Neuronal stem cell (in vitro differentiated cells): ENCODE data around the gene VSX2.

Experiments
- DNase-seq: peaks from one replicate; pipeline ENCODE4 v3.0.0-alpha.2; 2013; ENCODE audit warnings: low spot score
- H2AFZ ChIP-seq: one replicate; pipeline ENCODE4 v1.6.1; 2013; ENCODE audit warnings: mild to moderate bottlenecking, low read length, inconsistent platforms
- H2AK5ac ChIP-seq: 2 replicates; pipeline ENCODE4 v1.6.1; 2013; ENCODE audit warnings: low read depth, mild to moderate bottlenecking, inconsistent platforms, low read length, moderate library complexity, mixed read lengths
- H2BK120ac ChIP-seq: 2 replicates; pipeline ENCODE4 v1.6.1; 2013; ENCODE audit warnings: low read depth, mild to moderate bottlenecking, inconsistent platforms, low read length, moderate library complexity, mixed read lengths
- H2BK12ac ChIP-seq: one replicate; pipeline ENCODE4 v1.6.1; 2013; ENCODE audit warnings: low read length, inconsistent platforms
- H2BK15ac ChIP-seq: 2 replicates; pipeline ENCODE4 v1.6.1; 2013; ENCODE audit warnings: mild to moderate bottlenecking, low read length, inconsistent platforms, mixed read lengths
- H2BK5ac ChIP-seq: one replicate; pipeline ENCODE4 v1.6.1; 2013; ENCODE audit warnings: inconsistent platforms, mild to moderate bottlenecking, low read length, moderate library complexity
- H3K14ac ChIP-seq: one replicate; pipeline ENCODE4 v1.6.1; 2013; ENCODE audit warnings: low read length, inconsistent platforms
- H3K18ac ChIP-seq: 2 replicates; pipeline ENCODE4 v1.6.1; 2013; ENCODE audit warnings: low read length, inconsistent platforms
- H3K23ac ChIP-seq: 2 replicates; pipeline ENCODE4 v1.6.1; 2013; ENCODE audit warnings: low read depth, mild to moderate bottlenecking, mixed read lengths, low read length, inconsistent platforms; ENCODE audit not compliant: poor library complexity
- H3K27ac ChIP-seq: replicated peaks from 3 replicates; pipeline ENCODE4 v1.5.1; 2013; ENCODE audit warnings: low read length, inconsistent platforms
- H3K27me3 ChIP-seq, 3 experiments: 2 replicates each; pipeline ENCODE4 v1.6.1; 2013; ENCODE audit warnings: low read length in 3 of 3, mild to moderate bottlenecking in 2 of 3, inconsistent platforms in 1 of 3, low read depth in 1 of 3, mixed read lengths in 1 of 3, moderate library complexity in 1 of 3; ENCODE audit not compliant: control insufficient read depth in 3 of 3, insufficient read depth in 3 of 3
- H3K36me3 ChIP-seq, 2 donors: replicated peaks in 1 of 2; 2 replicates each; pipeline ENCODE4 v1.6.1; 2013; ENCODE audit warnings: low read length in 2 of 2; ENCODE audit not compliant: control insufficient read depth in 2 of 2, insufficient read depth in 2 of 2
- H3K4ac ChIP-seq: 2 replicates; pipeline ENCODE4 v1.6.1; 2013; ENCODE audit warnings: inconsistent platforms, mild to moderate bottlenecking, low read length, moderate library complexity
- H3K4me1 ChIP-seq, 2 donors: 1 replicate in 1 of 2; 2 replicates in 1 of 2; pipeline ENCODE4 v1.6.1; 2013; ENCODE audit warnings: low read length in 2 of 2, low read depth in 1 of 2; ENCODE audit not compliant: control insufficient read depth in 2 of 2, insufficient read depth in 1 of 2
- H3K4me2 ChIP-seq: one replicate; pipeline ENCODE4 v1.6.1; 2013; ENCODE audit warnings: mild to moderate bottlenecking, low read length, inconsistent platforms; ENCODE audit not compliant: insufficient read depth, poor library complexity, severe bottlenecking
- H3K4me3 ChIP-seq, 2 donors: 2 replicates each; pipeline ENCODE4 v1.5.1; 2013; ENCODE audit warnings: low read length in 2 of 2, mild to moderate bottlenecking in 2 of 2, inconsistent platforms in 1 of 2, moderate library complexity in 1 of 2
- H3K79me1 ChIP-seq: one replicate; pipeline ENCODE4 v1.6.1; 2013; ENCODE audit warnings: low read depth, mild to moderate bottlenecking, inconsistent platforms, low read length, moderate library complexity
- H3K9ac ChIP-seq: one replicate; pipeline ENCODE4 v1.6.1; 2013; ENCODE audit warnings: mild to moderate bottlenecking, low read depth, low read length, inconsistent platforms; ENCODE audit not compliant: poor library complexity
- H3K9me3 ChIP-seq, 2 donors: replicated peaks in 1 of 2; 2 replicates each; pipeline versions ENCODE3 to v1.6.1; 2013; ENCODE audit warnings: low read length in 2 of 2, mild to moderate bottlenecking in 2 of 2, inconsistent platforms in 1 of 2, low read depth in 1 of 2, mixed read lengths in 1 of 2, moderate library complexity in 1 of 2; ENCODE audit not compliant: control insufficient read depth in 2 of 2, insufficient read depth in 1 of 2
- H4K8ac ChIP-seq: one replicate; pipeline ENCODE4 v1.6.1; 2013; ENCODE audit warnings: low read depth, mild to moderate bottlenecking, inconsistent platforms, low read length, moderate library complexity
- H4K91ac ChIP-seq: one replicate; pipeline ENCODE4 v1.6.1; 2013; ENCODE audit warnings: low read length, low read depth, mild to moderate bottlenecking, inconsistent platforms; ENCODE audit not compliant: poor library complexity
- WGBS, 2 donors: extraction: QIAGEN DNeasy Blood & Tissue Kit; methylation state at CpG; one replicate each; pipeline ENCODE4 v1.1.7; 2013; ENCODE audit warnings: missing lambda C conversion rate in 2 of 2, mixed read lengths in 1 of 2; ENCODE audit not compliant: insufficient read length in 2 of 2, insufficient replicate concordance in 1 of 2; ENCODE audit errors: extremely low coverage in 2 of 2; 5-methylcytosine and 5-hydroxymethylcytosine counted together

Gene VSX2

GRCh38 chr14:74244115-74244514 lies 4.9 kb downstream of the VSX2 start:
- no peak overlapping the region for H3K9ac ChIP-seq
- no peak overlapping the region for H4K91ac ChIP-seq
- H3K4ac ChIP-seq = no peak overlapping the region
- no peak overlapping the region for H3K4me2 ChIP-seq
- peaks cover 36 to 98% (median 55%) of the 10 kb centered on the region in 3 experiments for H3K27me3 ChIP-seq
- H4K8ac ChIP-seq = no peak overlapping the region
- H3K14ac ChIP-seq = no peak overlapping the region
- H3K18ac ChIP-seq = peak overlapping the region; percentile 4
- H2BK12ac ChIP-seq = no peak overlapping the region
- H3K4me1 ChIP-seq = peaks cover 2 to 10% of the 10 kb centered on the region in 2 donors
- no CpG with 5 or more reads among the region's 3 CpGs for WGBS, 2 donors
- H2BK120ac ChIP-seq = no peak overlapping the region
- no peaks in the 10 kb centered on the region for H3K36me3 ChIP-seq
- no peak for DNase-seq
- H2BK15ac ChIP-seq = peak overlapping the region; percentile 65
- no peak overlapping the region for H2BK5ac ChIP-seq
- no peaks in the 10 kb centered on the region for H3K9me3 ChIP-seq
- no peaks in the 10 kb centered on the region for H3K79me1 ChIP-seq
- no peak overlapping the region for H2AK5ac ChIP-seq
- H3K27ac ChIP-seq = no peak overlapping the region
- H3K23ac ChIP-seq = no peak overlapping the region
- H3K4me3 ChIP-seq = no peak overlapping the region
- H2AFZ ChIP-seq = no peak overlapping the region

- Histone ChIP-seq H2AFZ (no peak overlapping the region), H3K79me1 (no peaks in the 10 kb centered on the region), H2AK5ac (no peak overlapping the region), H3K9me3 (no peaks in the 10 kb centered on the region), H2BK12ac (no peak overlapping the region), H3K4me2 (no peak overlapping the region), H2BK5ac (no peak overlapping the region), H2BK120ac (no peak overlapping the region), H3K27ac (no peak overlapping the region), H3K4me3 (no peak overlapping the region), H3K36me3 (no peaks in the 10 kb centered on the region), H3K27me3 (peaks cover 24 to 87% (median 43%) of the 10 kb centered on the region in 3 experiments), H3K18ac (peak overlapping the region; percentile 49), H4K91ac (no peak overlapping the region), H3K4me1 (peaks cover 2 to 10% of the 10 kb centered on the region in 2 donors), H3K14ac (peak overlapping the region; percentile 57), H3K9ac (no peak overlapping the region), H3K23ac (no peak overlapping the region), H4K8ac (no peak overlapping the region), H3K4ac (no peak overlapping the region), H2BK15ac (peak overlapping the region; percentile 40)
- no CpG with 5 or more reads among the region's 7 CpGs for WGBS, 2 donors
- DNase-seq = no peak
Observed at GRCh38 chr14:74245292-74245691, 6.0 kb downstream of the VSX2 start.

GRCh38 chr14:74246542-74246941 lies 7.3 kb downstream of the VSX2 start:
- Histone ChIP-seq H3K4me1 (peaks cover 0 to 8% of the 10 kb centered on the region in 2 donors), H2BK5ac (no peak overlapping the region), H3K23ac (no peak overlapping the region), H2BK15ac (no peak overlapping the region), H3K4me2 (no peak overlapping the region), H2BK12ac (no peak overlapping the region), H4K91ac (no peak overlapping the region), H3K4ac (no peak overlapping the region), H2AFZ (no peak overlapping the region), H3K27ac (no peak overlapping the region), H3K4me3 (no peak overlapping the region), H3K79me1 (no peaks in the 10 kb centered on the region), H3K14ac (no peak overlapping the region), H2BK120ac (no peak overlapping the region), H3K36me3 (no peaks in the 10 kb centered on the region), H3K9ac (no peak overlapping the region), H3K27me3 (peaks cover 13 to 74% (median 31%) of the 10 kb centered on the region in 3 experiments), H3K9me3 (no peaks in the 10 kb centered on the region), H4K8ac (no peak overlapping the region), H3K18ac (no peak overlapping the region), H2AK5ac (no peak overlapping the region)
- no peak for DNase-seq
- no CpG with 5 or more reads among the region's 8 CpGs for WGBS, 2 donors

GRCh38 chr14:74248017-74248416 lies 8.8 kb downstream of the VSX2 start:
- no peak overlapping the region for H2BK12ac ChIP-seq
- H3K4me1 ChIP-seq = peaks cover 2 to 8% of the 10 kb centered on the region in 2 donors
- H3K23ac ChIP-seq = no peak overlapping the region
- no peak overlapping the region for H3K18ac ChIP-seq
- H2BK120ac ChIP-seq = no peak overlapping the region
- H3K9ac ChIP-seq = no peak overlapping the region
- no peaks in the 10 kb centered on the region for H3K9me3 ChIP-seq
- no peak overlapping the region for H2AK5ac ChIP-seq
- H3K4me2 ChIP-seq = no peak overlapping the region
- no peak for DNase-seq
- no peak overlapping the region for H3K4me3 ChIP-seq
- no peak overlapping the region for H3K27ac ChIP-seq
- no peak overlapping the region for H2BK15ac ChIP-seq
- H3K14ac ChIP-seq = no peak overlapping the region
- no peak overlapping the region for H4K8ac ChIP-seq
- H3K36me3 ChIP-seq = no peaks in the 10 kb centered on the region
- H4K91ac ChIP-seq = no peak overlapping the region
- H3K27me3 ChIP-seq = peaks cover 2 to 72% (median 21%) of the 10 kb centered on the region in 3 experiments
- no peak overlapping the region for H2BK5ac ChIP-seq
- no peaks in the 10 kb centered on the region for H3K79me1 ChIP-seq
- WGBS, 2 donors = no CpG with 5 or more reads among the region's 6 CpGs
- H2AFZ ChIP-seq = no peak overlapping the region
- no peak overlapping the region for H3K4ac ChIP-seq
